Stimulated activated CD4-positive, alpha-beta T cell treated with anti-CD3 and anti-CD28 coated beads, TNF-alpha, amount 100 ng/mL, for 48 hours (primary cell): Measurements from ENCODE around the gene GPATCH2.
"Not testable (repeated sequence)": the region's sequence is repeated elsewhere in the genome, so short reads cannot be mapped to it uniquely, and the experiment has no call there.

ENCODE experiments used
- DNase-seq, 3 donors: peaks; one replicate each; pipeline ENCODE4 v3.0.0-alpha.2; 2020; ENCODE audit warnings: low read depth in 3 of 3

GPATCH2 gene

DNA sequence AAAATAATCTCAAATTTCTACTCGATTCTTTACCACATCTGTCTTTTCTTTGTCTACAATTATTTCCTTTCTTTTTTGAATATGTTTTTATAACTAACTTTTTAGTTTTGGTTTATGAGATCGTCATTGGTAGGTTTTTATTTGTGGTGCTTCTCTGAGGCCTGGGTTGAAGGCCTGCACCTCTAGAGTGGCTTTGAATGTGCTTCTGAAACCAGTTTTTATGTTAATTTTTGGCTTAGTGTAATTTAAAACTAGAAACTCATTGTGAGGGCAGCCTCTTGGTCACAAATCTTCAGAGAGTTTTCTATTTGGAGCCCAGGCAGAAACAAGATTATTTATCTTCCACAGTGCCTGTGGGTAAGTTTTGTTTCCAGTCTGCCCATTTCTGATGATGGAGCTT, 187.0 kb downstream of the GPATCH2 start:
- no peak for DNase-seq

DNA sequence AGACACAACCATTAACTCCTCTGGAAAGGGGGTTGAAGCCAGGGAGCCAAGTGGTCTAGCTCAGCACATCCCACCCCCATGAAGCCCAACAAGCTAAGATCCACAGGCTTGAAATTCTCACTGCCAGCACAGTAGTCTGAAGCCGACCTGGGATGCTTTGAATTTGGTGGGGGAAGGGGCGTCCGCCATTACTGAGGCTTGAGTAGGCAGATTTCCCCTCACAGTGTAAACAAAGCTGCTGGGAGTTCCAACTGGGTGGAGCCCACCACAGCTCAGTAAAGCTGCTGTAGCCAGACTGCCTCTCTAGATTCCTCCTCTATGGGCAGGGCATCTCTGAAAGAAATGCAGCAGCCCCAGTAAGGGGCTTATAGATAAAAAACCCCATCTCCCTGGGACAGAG, 193.5 kb downstream of the GPATCH2 start:
- DNase-seq = no peak

DNA sequence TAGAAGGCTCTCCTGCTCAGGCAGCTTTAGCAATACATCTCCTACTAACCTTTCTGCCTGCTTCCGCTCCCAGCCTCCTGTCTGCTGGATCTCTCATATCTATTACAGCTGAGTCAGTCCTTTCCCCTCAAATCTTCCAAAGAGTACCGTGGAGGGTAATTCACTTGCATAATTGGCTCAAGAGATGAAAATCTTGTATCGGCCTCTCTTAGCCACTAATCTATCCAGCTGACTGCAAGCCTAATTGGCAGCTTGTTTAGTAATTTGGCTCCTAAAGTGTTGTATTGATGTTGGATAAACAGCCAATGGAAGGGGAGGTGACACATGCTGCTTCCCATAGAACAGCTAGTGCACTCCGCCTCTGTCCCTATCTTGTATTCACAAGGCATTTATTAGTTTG, 195.7 kb downstream of the GPATCH2 start:
- no peak for DNase-seq

DNA sequence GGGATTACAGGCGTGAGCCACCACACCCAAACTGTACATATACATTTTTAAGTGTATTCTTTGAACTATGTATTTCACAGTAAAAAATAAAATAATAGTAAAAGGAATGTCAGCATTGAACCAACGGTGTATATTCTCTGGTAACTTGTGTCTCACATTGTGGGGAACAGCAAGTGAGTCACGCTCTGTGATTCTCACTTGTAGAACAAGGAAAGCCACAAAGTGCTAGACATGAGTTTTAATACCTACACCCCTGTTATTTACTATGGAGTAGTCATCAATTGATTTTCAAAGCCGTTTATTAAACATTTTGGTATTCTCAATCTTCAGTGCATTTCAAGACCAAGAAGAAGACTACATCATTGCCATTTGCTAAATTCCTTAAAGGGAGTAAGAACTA, 197.2 kb downstream of the GPATCH2 start:
- DNase-seq = no peak

DNA sequence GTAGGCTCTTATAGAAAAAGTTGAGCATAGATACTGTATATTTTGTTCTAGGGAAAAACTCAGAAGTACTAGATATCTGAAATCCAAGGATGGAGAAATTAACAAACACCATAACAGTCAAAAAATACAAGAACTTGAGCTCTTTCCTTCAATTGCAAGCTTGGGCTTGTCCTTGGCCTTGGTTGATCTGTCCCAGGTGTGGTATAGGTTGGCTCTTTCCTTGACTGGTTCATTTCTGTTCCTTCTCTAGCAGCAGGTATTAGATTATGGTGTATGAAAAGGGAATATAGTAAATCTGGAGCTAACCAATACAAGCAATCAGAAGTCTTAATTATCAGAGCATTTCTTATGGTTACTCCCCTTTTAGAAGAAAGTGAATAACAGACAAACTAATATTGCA, 198.6 kb downstream of the GPATCH2 start:
- no peak for DNase-seq

DNA sequence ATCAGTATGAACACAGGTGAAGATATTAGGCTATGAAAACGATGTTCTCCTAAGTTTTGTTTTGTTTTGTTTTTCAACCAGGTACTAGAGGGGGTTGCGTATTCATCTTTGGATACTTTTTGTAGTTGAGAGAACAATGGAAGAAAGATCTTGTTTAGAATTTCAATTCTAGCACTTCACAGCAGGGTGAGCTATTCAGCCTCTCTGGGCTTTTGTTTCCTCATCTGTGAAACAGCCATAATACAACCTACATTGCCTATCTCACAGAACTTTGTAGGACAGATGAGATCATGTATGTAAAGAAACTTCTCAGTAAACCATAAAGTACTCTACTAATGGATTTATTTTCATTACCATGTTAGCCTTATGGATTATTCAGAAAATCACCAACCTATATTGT, 199.5 kb downstream of the GPATCH2 start:
- no peak for DNase-seq

DNA sequence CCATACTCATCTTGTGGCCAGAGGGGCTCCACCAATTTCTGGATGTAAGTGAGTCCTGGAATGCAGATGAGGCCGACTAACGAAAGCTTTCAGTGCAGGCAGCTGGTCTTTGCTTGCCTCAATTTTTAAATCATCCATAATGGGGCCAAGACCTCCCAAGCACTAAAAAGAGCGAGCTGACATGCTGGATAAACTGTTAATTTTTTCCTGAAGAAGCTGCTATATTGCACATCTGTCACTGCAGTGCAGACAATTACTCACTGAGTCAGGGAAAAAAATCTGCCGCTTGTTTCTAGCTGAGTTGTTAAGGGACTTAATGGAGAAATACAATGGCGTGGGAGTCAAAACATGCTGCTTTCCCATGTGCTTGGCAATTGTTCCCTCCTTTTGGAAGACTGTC, 205.5 kb downstream of the GPATCH2 start:
- DNase-seq = no peak

DNA sequence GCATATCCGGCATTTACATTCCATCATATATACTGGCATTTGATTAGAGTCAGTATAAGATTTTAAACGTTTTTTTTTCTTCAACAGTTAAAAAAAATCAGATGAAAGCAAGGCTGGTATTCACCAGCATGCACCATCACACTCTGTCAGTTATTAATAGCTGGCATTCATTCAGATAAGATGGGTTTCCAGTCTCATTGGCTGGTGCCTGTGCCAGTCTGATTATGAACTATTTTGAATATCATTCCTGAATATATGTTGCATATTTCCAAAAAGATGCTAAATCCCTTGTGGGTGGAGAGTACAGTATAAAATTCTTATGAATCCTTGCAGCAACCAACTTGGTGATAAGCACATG, 211.7 kb downstream of the GPATCH2 start:
- no peak for DNase-seq

DNA sequence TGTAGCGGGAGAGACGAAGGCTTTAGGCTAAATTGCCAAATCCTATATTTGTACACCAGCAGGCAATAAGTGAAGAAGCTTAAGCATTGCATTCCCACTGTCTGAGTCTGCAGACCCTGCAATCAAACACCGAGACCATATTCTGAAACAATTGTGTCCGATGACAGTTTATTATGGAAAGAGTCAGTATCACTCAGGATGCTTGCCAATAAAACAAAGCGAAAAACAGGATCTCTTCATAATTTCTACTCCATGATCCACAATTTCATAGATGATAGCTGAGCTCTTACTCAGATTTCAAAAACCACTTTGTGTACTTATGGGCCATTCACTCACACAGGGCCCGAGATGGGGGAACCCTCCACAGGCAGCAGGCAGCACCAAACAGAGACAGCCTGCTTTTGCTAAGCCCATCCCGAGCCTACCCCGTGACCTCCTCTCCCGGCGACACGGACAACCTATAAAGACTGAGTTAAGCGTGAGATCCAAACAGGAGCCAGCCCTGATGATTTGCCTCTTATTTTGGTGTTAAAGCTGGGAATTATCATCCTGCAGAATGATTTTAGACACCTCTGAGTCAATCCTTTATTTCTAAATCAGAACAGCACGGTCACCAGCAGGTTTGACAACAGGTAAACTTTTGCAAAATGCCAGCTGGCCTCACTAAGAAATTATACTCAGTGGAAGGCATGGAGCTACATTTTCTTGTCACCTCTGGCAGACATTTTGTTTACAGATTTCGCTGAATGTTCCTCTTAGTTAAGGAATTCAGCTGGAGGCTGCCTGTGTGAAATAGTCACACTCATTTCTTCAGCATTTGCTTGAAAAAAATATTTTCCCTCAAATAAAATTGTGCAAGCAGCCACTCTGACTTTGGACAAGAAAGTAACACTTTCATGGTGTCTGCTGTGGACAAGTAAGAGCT, 212.4 kb downstream of the GPATCH2 start:
- DNase-seq = no peak

DNA sequence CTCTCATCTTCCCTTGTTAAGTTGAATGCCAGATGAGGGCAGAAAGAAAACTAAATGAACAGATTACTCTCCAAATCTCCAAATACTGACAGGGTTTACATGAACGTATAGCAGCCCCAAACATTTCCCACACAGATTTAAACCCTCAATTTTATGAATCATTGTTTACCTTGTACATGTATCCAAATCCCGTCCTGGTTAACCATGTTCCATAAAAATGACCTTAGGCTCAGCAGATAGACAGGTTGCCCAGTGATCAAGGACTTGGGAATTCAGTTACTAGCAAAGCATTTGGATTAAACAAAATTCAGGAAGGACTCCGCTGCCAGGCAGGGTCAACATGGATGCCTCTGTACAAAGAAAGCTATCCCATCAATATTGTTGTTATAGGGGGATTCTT, 213.5 kb downstream of the GPATCH2 start:
- no peak for DNase-seq

DNA sequence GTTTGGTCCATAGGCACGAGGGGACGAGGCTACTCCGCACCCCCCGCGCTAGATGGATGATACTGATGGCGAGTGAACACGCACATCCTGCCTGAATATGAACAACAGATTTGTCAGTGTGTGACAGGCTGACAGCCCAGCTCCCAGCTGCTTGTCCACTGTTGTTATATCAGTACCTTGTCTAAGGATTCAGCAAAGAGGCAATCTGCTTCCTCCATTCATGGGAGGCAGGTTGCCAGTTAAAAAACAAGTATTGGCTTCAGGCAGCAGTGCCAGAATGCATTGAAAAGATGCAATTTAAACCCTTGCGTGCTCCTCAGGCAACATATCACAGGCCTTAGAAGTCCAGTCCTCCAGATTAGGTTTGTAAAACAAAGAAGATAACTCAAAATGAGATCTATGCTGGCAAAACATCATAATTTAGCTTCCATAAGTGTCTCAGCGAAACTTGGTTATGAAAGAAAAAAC, 223.3 kb downstream of the GPATCH2 start:
- DNase-seq = no peak

DNA sequence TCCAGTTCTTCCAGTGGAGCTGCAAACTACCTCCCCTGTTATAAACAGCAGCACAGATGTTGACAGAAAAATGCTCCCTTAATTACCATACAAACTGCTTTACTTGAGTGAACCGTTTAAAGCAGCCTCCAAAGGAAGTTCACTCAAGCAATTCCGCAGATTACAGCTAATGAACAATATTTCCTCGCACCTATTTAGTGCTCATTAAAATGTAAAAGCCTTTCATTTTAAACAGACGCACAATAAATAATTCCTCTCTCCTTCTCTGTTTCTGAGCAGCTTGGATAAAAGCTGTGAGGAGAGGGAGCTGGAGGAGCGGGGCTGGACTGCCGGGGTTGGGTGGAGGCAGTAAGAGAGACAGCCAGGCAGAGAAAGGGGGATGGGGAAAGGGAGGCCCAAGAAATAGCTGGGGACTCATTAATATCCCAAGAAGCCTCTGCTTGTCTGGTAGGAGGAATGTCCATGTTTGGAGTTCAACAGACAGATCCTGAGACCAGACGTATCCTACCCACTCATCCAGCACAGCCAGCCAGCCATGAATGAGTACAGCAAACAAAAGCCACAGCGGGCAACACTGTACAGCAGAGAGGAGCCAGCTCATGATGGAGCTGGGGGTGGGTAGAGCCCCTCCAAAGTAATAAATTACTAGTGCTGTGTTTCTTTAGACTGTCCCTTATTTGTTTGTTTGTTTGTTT, 227.7 kb downstream of the GPATCH2 start:
- DNase-seq = no peak

DNA sequence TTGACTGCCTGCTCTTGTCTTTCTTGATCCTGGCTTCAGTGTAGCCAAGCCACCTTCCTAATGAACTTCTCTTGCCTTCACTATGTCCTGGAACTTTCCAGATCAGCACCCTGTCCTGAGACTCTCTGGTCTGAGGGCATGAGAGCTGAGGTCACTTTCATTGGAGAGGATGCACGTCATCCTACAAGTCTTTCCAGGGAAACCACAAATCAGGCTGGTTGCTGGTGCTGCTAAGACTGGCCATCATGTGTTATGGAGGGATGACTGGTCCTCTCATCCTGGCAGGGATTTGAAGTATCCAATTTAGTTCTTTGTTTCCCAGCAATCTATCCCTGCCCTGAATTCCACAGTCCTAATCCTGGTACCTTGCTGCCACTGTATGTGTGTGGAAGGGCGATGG, 228.6 kb downstream of the GPATCH2 start:
- no peak for DNase-seq

DNA sequence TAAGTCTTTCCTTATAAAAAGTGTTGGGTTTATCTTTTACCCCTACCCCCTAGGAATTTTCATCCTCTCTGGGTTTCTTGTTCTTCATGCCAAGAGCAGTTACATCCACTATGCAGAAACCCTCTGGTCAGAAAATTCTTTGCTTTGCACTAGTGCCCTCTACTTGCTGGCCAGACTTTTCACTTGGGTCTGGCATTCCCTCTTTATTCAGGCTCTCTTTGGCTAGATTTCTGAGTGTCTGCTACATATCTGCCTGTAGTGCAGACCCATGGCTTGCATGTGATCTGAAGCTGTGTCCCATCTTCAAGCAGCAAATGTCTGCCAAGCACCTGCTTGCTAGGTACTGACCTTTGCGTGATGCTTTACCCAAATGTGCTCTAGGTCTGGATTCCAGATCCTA, 237.0 kb downstream of the GPATCH2 start:
- DNase-seq = no peak

DNA sequence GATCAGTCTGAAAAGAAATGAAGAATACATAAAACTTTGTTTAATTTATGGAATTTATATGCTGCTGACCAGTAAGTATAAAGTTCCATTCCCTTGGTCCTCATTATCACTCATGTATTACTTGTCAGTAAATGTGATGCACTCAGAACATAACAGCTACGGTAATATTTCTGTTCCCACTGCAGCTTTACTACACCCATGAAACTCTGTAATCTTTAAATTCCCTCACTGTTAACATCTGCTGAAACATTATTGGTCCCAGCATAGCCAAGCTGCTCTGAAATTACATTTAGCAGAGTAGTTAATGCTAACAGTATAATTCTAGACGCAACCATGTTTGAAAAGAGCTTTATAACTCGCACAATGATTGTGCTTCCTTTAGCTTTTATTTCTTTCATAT, 238.4 kb downstream of the GPATCH2 start:
- DNase-seq = no peak

DNA sequence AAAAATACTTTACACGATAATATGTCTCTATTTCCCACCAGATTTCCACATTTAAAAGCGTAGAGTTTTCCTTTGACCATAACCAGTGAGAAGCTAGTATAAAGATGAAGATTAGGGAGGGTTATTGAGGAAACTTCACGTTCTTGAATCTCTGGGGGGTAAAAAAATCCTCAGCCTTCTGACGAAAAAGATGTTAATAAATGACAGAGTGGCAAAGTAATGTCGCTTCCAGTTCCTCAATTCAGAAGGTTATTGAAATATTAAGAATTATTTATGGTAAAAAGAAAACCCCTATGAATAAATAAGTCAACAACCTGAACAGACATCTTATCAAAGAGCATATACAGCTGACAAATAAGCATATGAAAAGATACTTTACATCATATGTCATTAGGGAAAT, 241.0 kb downstream of the GPATCH2 start:
- DNase-seq = no peak

DNA sequence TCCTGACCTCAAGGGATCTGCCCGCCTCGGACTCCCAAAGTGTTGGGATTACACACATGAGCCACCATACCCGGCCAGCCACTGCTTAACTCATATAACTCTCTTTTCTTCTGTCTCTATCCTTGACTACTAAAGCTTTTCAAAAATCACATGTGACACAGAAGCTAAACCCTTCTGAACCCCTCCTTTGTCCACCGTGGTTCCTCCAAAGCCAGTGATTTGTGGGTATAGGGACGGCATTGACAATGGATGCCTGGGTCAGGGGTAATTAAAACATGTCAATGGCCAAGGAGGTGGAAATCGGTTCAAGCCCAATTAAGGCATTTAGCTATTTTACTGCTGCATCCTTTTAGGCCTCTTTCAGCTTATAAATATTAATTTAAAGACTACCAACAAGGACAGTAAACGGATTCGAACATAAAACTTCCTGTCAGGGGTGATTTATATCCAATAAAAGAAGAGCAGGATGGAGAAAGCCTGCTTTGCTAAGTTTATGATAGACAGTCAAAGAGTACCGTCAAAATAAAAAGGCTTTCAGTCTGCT, 242.3 kb downstream of the GPATCH2 start:
- DNase-seq = no peak

DNA sequence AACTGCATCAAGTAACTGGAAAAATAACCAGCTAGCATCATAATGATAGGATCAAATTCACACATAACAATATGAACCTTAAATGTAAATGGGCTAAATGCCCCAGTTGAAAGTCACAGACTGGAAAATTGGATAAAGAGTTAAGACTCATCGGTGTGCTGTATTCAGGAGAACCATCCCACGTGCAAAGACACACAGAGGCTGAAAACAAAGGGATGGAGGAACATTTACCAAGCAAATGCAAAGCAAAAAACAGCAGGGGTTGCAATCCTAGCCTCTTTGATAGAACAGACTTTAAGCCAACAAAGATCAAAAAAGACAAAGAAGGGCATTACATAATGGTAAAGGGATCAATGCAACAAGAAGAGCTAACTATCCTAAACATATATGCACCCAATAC, 249.1 kb downstream of the GPATCH2 start:
- not testable (repeated sequence) for DNase-seq

DNA sequence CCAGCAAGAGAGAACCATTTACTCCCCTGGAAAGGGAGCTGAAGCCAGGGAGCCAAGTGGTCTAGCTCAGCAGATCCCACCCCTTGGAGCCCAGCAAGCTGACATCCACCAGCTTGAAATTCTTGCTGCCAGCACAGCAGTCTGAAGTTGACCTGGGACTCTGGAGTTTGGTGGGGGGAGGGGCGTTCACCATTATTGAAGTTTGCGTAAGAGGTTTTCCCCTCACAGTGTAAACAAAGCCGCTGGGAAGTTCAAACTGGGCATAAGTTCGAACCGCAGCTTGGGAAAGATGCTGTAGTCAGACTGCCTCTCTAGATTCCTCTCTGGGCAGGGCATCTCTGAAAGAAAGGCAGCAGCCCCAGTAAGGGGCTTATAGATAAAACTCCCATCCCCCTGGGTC, 251.1 kb downstream of the GPATCH2 start:
- DNase-seq = not testable (repeated sequence)

DNA sequence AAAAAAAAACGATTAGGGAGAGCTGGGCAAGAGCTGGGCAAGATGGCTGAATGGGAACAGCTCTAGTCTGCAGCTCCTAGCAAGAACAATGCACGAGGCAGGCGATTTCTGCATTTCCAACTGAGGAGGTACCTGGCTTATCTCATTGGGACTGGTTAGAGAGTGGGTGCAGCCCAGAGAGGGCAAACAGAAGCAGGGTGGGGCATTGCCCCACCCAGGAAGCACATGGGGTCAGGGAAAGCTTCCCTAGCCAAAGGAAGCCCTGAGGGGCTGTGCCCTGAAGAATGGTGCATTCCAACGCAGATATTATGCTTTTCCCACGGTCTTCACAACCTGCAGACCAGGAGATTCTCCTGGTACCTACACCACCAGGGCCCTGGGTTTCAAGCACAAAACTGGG, 251.6 kb downstream of the GPATCH2 start:
- no peak for DNase-seq
